BLaER1 (cell line): Measurements from ENCODE around the gene PCBP4.

Experiments
- H3K27ac ChIP-seq: shearing (Covaris generic); formaldehyde crosslinking; 2 replicates; pipeline ENCODE4 v1.8.1; 2022
- H3K27me3 ChIP-seq: shearing (Covaris generic); formaldehyde crosslinking; 2 replicates; pipeline ENCODE4 v1.8.1; 2022
- H3K36me3 ChIP-seq: shearing (Covaris generic); formaldehyde crosslinking; 2 replicates; pipeline ENCODE4 v1.8.1; 2022
- H3K4me1 ChIP-seq: shearing (Covaris generic); formaldehyde crosslinking; 2 replicates; pipeline ENCODE4 v1.8.1; 2022
- H3K4me2 ChIP-seq: shearing (Covaris generic); formaldehyde crosslinking; 2 replicates; pipeline ENCODE4 v1.8.1; 2022
- H3K4me3 ChIP-seq: shearing (Covaris generic); formaldehyde crosslinking; 2 replicates; pipeline ENCODE4 v1.8.1; 2022
- H3K9ac ChIP-seq: shearing (Covaris generic); formaldehyde crosslinking; 2 replicates; pipeline ENCODE4 v1.8.1; 2022
- H3K9me3 ChIP-seq: shearing (Covaris generic); formaldehyde crosslinking; 2 replicates; pipeline ENCODE4 v1.8.1; 2022
- H4K20me1 ChIP-seq: shearing (Covaris generic); formaldehyde crosslinking; 2 replicates; pipeline ENCODE4 v1.8.1; 2022
- Cebpa-rat ChIP-seq: shearing (Covaris generic); IDR thresholded peaks from 2 replicates; pipeline ENCODE4 v1.8.1; 2022

The PCBP4 gene

GRCh38 chr3:51985063-51985462, 17.8 kb upstream of the PCBP4 start:
- H4K20me1 ChIP-seq, result peaks cover 24% of the 10 kb centered on the region; the same call in 1 of the 2 replicates
- no peak overlapping the region for H3K27ac ChIP-seq
- peak overlapping the region; percentile 11; the same call in 1 of the 2 replicates for H3K4me2 ChIP-seq
- H3K4me1 ChIP-seq, result peaks cover 54% of the 10 kb centered on the region
- H3K9ac ChIP-seq, result no peak overlapping the region
- no peak overlapping the region for H3K4me3 ChIP-seq
- peaks cover 28% of the 10 kb centered on the region for H3K36me3 ChIP-seq
- H3K9me3 ChIP-seq, result no peaks in the 10 kb centered on the region
- no peak for TF ChIP-seq Cebpa-rat
- H3K27me3 ChIP-seq, result no peaks in the 10 kb centered on the region

- no peak overlapping the region for H3K4me3 ChIP-seq
- H3K4me2 ChIP-seq, result peak overlapping the region; percentile 95
- H3K9me3 ChIP-seq, result no peaks in the 10 kb centered on the region
- TF ChIP-seq Cebpa-rat, result no peak
- 0 out of 2 replicates have a peak overlapping the region, but pooled peaks have one; percentile 84 for H3K9ac ChIP-seq
- H3K4me1 ChIP-seq, result peaks cover 46% of the 10 kb centered on the region
- H3K36me3 ChIP-seq, result peaks cover 26% of the 10 kb centered on the region
- peaks cover 16% of the 10 kb centered on the region; the same call in 1 of the 2 replicates for H4K20me1 ChIP-seq
- H3K27me3 ChIP-seq, result no peaks in the 10 kb centered on the region
- peak overlapping the region; percentile 88 for H3K27ac ChIP-seq
Observed at GRCh38 chr3:51984269-51984647, 17.0 kb upstream of the PCBP4 start.

GRCh38 chr3:51983578-51984268, 16.5 kb upstream of the PCBP4 start:
- H3K27ac ChIP-seq, result peak overlapping the region; percentile 88
- TF ChIP-seq Cebpa-rat, result no peak
- peaks cover 21% of the 10 kb centered on the region for H3K36me3 ChIP-seq
- H4K20me1 ChIP-seq, result peaks cover 11% of the 10 kb centered on the region; the same call in 1 of the 2 replicates
- no peaks in the 10 kb centered on the region for H3K9me3 ChIP-seq
- no peaks in the 10 kb centered on the region for H3K27me3 ChIP-seq
- H3K4me2 ChIP-seq, result peak overlapping the region; percentile 95
- peak overlapping the region; percentile 84 for H3K9ac ChIP-seq
- peaks cover 43% of the 10 kb centered on the region for H3K4me1 ChIP-seq
- H3K4me3 ChIP-seq, result peak overlapping the region; percentile 72

- peaks cover 44% of the 10 kb centered on the region for H3K4me1 ChIP-seq
- peak within 1 kb of the TSS; percentile 72 for H3K4me3 ChIP-seq
- peak within 1 kb of the TSS; percentile 84 for H3K9ac ChIP-seq
- no peaks in the 10 kb centered on the region for H3K9me3 ChIP-seq
- H3K36me3 ChIP-seq, result peaks cover 16% of the 10 kb centered on the region
- peaks cover 4% of the 10 kb centered on the region; the same call in 1 of the 2 replicates for H4K20me1 ChIP-seq
- peak within 1 kb of the TSS; percentile 95 for H3K4me2 ChIP-seq
- H3K27me3 ChIP-seq, result no peaks in the 10 kb centered on the region
- TF ChIP-seq Cebpa-rat, result no peak
- H3K27ac ChIP-seq, result peak within 1 kb of the TSS; percentile 88
Observed at GRCh38 chr3:51982838-51983577, 15.8 kb upstream of the PCBP4 start, which contains the start of gene ACY1. Gene ACY1 (plus strand): TSS chr3:51983535. CDS start chr3:51984065, 530 bp downstream.

- TF ChIP-seq Cebpa-rat, result no peak
- Histone ChIP-seq H3K4me1 (peaks cover 50% of the 10 kb centered on the region), H3K36me3 (peaks cover 16% of the 10 kb centered on the region), H4K20me1 (no peaks in the 10 kb centered on the region), H3K27me3 (no peaks in the 10 kb centered on the region), H3K9me3 (no peaks in the 10 kb centered on the region), H3K27ac (peak overlapping the region; percentile 88), H3K9ac (peak overlapping the region; percentile 84), H3K4me3 (peak overlapping the region; percentile 72), H3K4me2 (peak overlapping the region; percentile 95)
Observed at GRCh38 chr3:51982352-51982837, 15.1 kb upstream of the PCBP4 start.

GRCh38 chr3:51980253-51980652, 13.0 kb upstream of the PCBP4 start:
- no peak overlapping the region for H3K4me2 ChIP-seq
- peaks cover 16% of the 10 kb centered on the region for H3K36me3 ChIP-seq
- H3K9ac ChIP-seq, result no peak overlapping the region
- H4K20me1 ChIP-seq, result no peaks in the 10 kb centered on the region
- H3K9me3 ChIP-seq, result no peaks in the 10 kb centered on the region
- H3K4me3 ChIP-seq, result no peak overlapping the region
- H3K27me3 ChIP-seq, result no peaks in the 10 kb centered on the region
- TF ChIP-seq Cebpa-rat, result no peak
- H3K4me1 ChIP-seq, result peaks cover 71% of the 10 kb centered on the region
- H3K27ac ChIP-seq, result no peak overlapping the region

GRCh38 chr3:51978143-51978502, 10.9 kb upstream of the PCBP4 start:
- no peaks in the 10 kb centered on the region for H4K20me1 ChIP-seq
- peaks cover 16% of the 10 kb centered on the region for H3K36me3 ChIP-seq
- H3K4me3 ChIP-seq, result no peak overlapping the region
- peaks cover 68% of the 10 kb centered on the region for H3K4me1 ChIP-seq
- no peak for TF ChIP-seq Cebpa-rat
- H3K4me2 ChIP-seq, result peak overlapping the region; percentile 99; the same call in 1 of the 2 replicates
- H3K9me3 ChIP-seq, result no peaks in the 10 kb centered on the region
- no peaks in the 10 kb centered on the region for H3K27me3 ChIP-seq
- 0 out of 2 replicates have a peak overlapping the region, but pooled peaks have one; percentile 14 for H3K27ac ChIP-seq
- H3K9ac ChIP-seq, result no peak overlapping the region

- Histone ChIP-seq H3K4me1 (peaks cover 70% of the 10 kb centered on the region), H3K9ac (no peak overlapping the region)
Observed at GRCh38 chr3:51977446-51978142, 10.3 kb upstream of the PCBP4 start.

GRCh38 chr3:51975852-51976549, 8.7 kb upstream of the PCBP4 start:
- Histone ChIP-seq H3K36me3 (peaks cover 13% of the 10 kb centered on the region), H3K9ac (peak overlapping the region; percentile 90; the same call in 1 of the 2 replicates), H3K27me3 (no peaks in the 10 kb centered on the region), H3K4me3 (peak overlapping the region; percentile 86), H4K20me1 (0 out of 2 replicates have a peak, but pooled peaks cover 5% of the 10 kb centered on the region), H3K4me1 (peaks cover 70% of the 10 kb centered on the region), H3K27ac (no peak overlapping the region), H3K4me2 (peak overlapping the region; percentile 99), H3K9me3 (no peaks in the 10 kb centered on the region)
- TF ChIP-seq Cebpa-rat, result no peak

More at GRCh38 chr3:51977446-51978142, 10.3 kb upstream of the PCBP4 start:
- no peak overlapping the region for H3K4me3 ChIP-seq
- no peaks in the 10 kb centered on the region for H3K27me3 ChIP-seq
- no peaks in the 10 kb centered on the region for H4K20me1 ChIP-seq
- peak overlapping the region; percentile 99 for H3K4me2 ChIP-seq
- no peak for TF ChIP-seq Cebpa-rat
- no peaks in the 10 kb centered on the region for H3K9me3 ChIP-seq
- 0 out of 2 replicates have a peak overlapping the region, but pooled peaks have one; percentile 14 for H3K27ac ChIP-seq
- peaks cover 16% of the 10 kb centered on the region for H3K36me3 ChIP-seq
